Endometrial microvascular endothelial cells (primary cell): ENCODE measurements around the gene FBL. TPM values are rescaled to one million over a fixed set of nuclear protein-coding genes. Genes with fewer than 3 reads are reported as not detected.

ENCODE experiments used
- in situ Hi-C: cut with HindIII; loops from 2 replicates; pipeline ENCODE4 v1.10.0; 2017; ENCODE audit warnings: low sequenced_read_pairs, low pct_unique_long_range_greater_than_20kb; ENCODE audit errors: inconsistent ontology term
- total RNA-seq: library from RNA; depleted of rRNA; stranded (reverse); fragments of >200 nt; gene quantifications from one replicate; pipeline ENCODE4 v1.2.3, GENCODE V29; 2015; ENCODE audit errors: inconsistent ontology term

FBL gene
- total RNA-seq, 1 donor from 2014 or later, result 166 TPM

DNA sequence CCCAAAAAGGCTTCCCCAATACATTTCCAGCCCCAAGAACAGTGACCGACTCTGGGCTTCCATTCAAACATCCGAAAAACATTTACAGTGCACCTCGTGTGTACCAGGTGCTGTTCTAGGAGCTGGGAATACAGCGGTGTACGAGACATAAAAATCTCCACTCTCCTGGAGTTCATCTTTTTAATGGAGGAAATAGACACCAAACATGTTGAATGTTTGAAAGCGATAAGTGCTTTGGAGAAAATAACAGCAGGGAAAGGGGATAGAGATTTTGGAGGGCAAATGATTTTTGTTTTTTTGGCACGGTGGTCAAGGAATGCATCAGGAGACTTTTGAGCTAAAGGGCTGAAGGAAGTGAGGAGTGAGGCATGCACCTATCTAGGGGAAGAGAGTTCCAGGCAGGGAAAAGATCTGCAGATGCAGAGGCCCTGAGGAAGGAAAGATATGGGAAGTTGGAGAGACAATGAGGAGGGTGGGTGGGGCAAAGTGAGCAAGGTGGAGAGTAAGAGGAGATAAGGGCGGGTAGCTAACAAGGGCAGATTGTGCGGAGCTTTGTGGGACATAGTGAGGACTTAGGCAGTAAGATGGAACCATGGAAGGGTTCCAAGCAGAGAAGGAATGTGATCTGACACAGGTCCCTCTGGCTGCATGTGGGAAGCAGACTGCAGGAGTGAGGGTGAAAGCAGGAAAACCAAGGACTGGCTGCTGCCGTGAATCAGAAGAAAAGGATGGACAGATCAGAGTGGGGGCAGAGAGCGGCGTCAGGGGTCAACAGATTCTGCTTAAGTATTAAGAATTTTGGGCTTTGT lies 703 bp upstream of the FBL start:
- in situ Hi-C loops, result no loop called here

DNA sequence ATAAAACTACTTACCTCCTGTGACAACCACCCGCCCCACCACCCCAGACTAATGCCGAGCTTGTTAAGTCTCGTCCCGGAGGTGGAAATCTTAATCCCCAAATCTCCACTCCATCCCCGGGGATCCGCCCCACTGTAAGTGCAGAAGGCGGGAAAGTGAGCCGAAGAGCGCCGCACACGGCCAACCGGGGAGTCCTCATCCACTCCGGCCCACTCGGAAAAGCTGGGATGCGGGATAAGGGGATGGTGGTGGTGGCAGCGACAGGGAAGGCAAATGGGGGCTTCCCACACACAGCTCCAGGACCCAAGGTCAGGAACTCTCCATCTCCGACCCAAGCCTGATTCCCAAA lies 621 bp downstream of the FBL start:
- in situ Hi-C loops, result no loop called here

DNA sequence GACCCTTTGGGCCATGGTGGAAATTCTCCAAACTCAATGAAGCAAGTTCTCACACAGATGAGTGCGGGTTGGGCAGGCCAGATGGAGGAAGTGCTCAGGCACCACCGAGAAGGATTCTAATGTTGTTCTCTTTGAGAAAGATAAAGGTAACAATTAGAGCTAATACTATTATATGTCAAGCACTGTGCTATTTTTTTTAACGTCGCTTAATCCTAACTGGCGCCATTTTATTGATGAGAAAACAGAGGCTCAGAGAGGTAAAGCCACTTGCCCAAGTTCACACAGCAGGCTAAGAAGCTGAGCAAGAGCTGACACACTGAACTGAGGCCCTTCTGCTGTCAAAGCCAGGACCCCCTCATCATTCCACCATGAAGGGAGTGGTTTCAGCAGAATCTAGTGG lies 1.0 kb downstream of the FBL start:
- in situ Hi-C loops, result no loop called here

DNA sequence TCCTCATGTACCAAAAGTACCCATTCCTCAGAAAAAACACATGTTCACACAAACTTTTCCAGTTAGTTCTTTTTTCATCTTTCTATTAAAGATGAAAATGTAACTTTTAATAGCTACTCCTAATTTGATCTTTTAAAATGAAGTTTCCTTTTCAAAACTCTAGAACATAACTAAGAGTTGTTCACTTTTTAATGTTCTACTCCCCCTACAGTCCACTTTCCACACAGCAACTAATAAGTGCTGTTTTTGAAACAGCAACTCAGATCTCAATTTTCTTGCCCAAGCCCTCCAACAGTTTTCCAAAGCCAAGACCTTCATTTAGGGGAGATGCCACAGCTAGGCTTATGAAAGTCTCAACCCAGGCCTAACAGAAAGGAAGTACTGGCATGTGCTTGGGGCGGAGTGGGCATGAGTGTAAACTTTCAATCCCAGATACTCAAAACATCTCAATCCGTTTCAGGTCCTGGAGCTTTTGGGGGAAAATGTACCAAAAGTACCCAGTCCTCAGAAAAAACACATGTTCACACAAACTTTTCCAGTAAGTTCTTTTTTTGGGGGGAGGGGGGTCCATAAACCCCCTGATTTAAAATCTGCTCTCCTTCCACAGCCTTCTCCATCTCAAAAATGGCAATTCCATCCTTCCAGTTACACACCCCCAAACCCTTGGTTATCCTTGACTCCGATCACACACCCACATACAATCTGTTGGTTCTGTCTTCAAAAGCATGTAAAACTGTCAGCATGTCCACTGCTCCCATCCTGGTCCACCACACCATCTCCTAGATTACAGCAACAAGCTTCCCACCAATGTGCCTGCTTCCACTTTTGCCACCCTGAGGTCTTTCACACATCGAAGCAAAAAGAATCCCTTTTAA lies 2.0 kb downstream of the FBL start:
- in situ Hi-C loops, result no loop called here

DNA sequence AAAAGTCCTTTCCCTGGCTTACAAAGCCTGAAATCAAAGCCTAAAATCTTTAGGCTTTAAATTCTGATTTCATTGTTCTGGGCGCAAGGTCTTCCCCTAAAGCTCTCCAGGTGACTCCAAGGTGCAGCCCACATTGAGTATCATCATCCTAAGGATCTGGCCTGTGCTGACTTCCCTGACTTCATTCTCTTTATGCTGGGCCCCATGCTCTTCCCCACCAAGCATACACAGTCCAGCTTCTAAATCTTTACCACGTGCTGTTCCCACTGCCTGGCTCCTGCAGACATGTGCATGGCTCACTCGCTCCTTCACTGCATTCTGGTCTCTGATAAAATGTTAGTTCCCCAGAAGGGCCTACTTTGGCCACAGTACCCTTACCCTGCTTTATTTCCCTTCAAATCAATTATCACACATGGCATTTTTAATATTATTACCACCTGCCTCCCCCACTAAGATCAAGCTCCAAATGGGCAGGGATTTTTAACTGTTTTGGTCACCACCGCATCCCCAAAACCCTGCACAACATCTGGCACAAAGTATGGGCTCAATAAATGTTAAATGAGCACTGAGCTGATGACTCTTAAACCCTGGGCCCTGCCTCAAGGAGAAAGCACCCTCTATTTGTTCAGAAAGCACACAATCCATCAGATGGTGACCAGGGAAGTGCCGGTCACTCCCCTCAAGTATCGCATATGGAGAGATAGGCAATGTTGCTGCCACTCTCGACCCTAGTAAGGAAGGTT lies 3.3 kb downstream of the FBL start:
- in situ Hi-C loops, result no loop called here

DNA sequence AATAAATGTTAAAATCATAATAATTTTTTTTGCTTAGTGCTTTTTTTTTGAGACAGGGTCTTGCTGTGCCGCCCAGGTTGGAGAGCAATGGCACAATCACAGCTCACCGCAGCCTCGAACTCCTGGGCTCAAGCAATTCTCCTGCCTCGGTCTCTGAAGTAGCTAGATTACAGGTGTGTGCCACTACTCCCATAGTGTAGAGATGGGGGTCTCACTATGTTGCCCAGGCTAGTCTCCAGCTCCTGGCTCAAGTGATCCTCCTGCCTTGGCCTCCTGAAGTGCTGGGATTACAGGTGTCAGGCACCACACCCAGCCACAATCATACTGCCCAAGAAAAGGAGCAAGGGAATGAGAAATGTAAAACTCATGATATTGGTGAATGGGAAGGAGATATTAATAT lies 5.1 kb downstream of the FBL start:
- in situ Hi-C loops, result no loop called here

DNA sequence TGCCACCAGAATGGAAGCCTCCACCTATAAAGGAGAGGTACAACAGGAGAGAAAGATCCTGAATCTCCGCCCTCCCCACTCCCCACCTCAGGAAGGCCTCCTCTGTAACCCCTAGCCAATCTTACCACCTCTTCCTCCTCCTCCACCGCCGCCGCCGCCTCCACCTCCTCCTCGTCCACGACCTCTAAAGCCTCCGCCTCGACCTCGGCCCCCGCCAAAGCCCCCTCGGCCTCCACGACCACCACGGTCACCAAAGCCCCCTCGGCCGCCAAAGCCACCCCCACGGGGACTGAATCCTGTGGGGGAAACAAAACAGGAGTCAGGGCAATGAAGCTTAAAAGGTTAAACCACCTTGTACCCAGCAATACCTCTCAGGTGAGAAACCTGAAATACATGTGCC lies 5.7 kb downstream of the FBL start:
- in situ Hi-C loops, result no loop called here

DNA sequence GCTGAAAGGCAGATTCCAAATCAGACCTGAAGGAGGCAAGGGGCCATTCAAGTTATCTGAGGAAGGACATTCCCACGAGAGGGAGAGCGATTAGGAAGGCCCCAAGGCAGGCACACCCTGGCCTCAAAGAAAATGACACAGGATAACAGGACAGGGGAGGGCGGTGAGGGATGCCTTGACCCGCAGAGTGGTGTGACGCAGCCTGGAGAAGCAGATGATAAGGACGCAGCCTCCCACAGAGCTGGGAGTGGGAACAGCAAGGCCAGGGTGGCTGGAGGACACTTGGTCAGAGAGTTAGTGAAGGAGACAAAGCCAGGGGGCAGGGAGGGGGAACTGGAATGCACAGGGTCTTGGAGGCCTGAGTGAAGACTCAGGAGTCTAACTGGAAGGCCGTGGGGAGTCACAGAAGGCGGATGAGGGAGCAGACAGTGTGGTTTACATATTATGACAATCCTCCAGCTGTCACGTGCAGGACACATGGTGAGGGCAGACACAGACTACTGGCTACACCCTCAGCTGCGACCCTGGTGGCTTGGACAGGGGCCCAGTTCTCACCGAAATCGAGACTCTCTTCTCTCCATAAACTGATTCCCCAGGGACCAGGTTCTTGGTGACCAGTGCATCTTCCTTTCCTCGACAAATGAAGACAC lies 6.4 kb downstream of the FBL start:
- in situ Hi-C loops, result no loop called here

DNA sequence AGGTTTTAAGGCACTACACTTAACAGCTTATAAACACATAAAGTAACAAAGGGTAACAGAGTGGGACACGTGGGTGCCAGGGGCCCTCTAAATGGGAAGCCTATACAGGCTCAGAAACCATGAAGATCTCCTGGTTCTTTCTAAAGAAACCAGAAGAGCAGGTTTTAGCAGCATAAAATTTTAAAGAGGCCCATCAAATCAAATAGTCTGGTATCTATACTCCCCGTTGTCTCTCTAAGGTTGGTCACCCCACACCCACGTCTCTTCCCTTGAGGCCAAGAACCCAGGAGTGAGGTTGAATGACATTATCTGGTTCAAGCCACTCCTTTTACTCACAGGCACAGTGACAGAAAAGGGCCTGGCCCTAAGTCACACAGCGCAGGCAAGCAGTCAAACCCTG lies 7.6 kb downstream of the FBL start:
- in situ Hi-C loops, result no loop called here

DNA sequence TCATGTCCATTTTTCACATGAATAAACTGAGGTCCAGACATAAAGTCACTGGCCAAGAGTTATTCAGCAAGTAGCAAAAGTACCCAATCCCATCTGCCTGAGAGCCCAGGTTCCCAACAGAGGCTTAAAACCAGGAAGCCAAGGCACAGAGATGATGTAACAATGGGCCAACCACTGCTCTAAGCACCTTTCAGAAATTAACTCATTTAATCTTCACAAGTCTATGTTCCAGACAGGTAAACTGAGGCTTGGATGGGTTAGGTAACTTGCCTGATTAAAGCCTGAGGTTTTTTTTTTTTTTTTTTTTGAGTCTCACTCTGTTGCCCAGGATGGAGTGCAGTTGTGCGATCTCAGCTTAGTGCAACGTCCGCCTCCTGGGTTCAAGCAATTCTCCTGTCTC lies 8.2 kb downstream of the FBL start:
- in situ Hi-C loops, result no loop called here

DNA sequence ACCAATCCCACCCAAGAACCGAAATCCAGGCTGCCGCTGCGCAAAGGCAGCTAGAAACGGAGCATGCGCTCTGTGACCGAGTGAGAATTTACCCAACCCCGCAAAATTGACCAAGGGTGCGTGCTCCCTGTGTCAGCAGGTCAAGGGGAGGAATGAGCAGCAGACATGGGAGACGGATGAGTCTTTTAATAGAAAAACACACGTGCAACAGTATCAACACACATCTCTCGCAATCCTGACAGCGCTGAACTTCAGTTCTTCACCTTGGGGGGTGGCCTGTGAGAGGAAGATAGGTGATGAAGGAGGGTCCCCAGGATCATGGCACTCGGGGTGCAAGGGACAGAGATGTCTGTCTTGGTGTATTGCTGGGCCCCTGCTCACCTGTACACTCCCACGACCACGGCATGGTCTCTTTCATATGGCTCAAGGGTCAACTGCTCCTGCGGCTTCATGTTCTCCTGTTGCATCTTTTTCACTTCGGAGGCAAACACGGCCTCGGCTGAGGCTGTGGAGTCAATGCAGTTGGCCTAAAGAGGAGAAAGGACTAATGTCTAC lies 11.8 kb downstream of the FBL start:
- in situ Hi-C loops, result no loop called here

DNA sequence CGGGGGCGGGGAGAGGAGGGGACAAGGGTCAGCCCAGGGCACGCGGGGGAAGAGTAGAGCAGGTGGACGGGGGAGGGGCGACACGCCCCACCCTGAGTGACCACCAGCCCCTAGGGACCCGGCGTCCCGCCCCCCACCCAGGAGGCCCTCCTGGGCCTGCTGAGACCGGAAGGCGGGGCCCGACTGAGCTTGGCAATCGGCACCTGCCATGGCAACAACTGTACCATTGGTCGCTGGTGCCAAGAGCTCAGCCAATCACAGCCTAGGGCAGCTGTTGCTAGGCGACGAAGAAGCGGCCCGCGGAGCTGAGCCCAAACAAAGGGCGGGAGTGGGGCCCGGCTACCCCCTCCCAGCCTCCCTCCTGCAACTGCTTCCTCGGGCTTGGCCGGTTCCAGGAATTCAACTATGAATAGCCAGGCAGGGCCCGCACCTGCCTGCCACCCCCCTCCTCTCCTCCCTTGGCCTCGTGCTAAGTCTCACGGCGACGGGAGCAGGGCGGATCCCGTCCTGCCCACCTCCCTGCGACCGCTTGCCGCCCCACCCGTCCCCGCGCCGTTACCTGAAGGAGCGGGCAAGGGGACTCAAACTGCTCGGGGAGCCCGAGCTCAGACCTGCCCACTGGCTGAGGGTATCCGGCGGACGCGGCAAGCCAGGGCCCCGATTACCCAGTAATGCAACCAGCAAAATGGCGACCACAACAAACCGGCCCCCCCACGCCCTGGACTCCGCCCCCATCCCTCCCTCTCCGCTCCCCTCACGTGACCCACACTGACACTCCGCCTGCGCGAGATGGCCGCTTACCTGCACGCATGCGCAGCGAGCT lies 12.5 kb downstream of the FBL start, which contains the start of gene DYRK1B:
Gene DYRK1B, minus strand, starts transcription at position 699 of the 823 bp plus-strand sequence. CDS start 2,295 bp downstream, outside the sequence.
- in situ Hi-C loops, result no loop called here

DNA sequence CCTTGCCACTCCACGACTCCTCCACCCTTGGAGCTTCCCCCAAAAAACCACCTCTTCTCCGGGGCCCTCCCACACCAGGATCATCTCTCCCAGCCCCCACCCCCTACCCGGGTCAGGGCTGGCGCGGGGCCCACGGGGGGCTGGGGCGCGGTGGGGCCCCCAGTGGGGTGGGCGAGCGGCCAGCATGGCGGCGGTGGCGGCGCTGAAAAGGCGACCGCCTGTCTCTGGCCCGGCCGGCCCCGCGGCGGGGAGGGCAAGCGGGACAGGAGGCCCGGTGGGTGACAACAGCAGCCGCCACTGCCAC lies 13.1 kb downstream of the FBL start:
- in situ Hi-C loops, result no loop called here

DNA sequence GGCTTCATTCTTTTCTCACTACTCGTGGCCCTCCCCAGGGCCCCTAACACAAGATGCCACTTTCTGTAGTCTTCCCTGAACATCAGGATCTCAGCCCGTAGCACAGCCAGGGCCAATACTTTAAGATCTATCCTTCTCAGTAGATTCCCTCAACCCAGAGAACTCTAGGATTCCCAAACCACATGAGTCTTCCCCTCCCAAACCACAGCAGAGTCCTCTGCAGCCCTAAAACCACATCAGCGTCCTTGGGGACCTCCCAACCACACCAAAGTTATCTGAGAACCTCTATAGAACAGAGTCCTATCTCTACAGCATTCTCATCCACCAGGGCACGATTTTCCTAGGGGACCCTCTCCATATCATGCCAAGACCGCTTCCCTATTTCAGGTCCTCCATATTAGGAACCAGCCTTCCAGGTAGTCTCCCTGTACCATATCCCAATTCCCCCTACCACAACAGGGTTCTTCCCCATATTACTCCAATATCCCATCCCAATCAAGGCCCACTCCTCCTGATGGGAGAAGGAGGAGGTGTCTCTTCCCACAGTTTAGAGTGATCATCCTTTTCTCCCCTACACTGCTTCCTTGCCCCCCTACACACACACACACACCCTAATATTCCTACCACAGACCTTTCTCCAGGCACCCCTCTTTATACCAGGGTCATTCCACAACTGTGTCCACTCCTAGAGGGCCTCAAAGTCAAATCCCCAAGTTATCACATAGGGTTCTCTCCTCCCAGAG lies 13.7 kb downstream of the FBL start:
- in situ Hi-C loops, result no loop called here

DNA sequence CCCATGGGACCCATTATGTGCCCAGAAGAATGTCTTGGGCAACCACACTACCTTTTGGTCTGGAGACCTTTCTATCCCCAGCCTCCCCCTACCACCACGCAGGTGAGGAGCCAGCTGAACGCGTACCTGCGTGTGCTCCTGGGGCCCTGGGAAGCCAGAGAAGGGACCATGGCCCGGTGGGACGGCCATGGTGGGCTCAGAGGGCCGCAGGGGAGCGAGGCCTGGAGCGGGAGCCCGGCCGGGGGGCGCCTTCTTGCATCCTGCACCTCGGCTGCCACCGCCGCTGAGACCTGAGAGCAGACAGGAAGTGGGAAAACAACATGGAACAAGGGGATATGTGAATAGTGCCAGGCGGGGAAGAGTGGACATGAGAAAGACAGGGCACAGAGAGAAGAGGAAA lies 14.5 kb downstream of the FBL start:
- in situ Hi-C loops, result no loop called here

DNA sequence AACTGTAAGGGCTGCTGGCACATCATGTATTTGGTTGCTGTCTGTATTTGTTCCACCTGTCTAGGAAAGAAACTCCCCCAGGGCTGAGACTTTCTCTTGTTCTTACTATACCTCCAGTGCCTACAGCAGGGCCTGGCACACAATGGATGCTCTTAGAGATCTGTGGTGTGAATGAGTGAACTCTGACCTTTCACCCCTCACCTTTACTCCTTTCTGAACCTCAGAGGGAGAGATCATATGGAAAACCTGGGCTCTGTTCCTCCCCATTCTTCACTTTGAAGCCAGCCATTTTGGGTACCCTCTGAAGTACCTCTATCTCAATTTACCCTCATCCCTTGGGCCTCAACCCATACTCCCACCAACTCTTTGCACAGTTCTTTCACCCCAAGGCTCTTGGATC lies 15.3 kb downstream of the FBL start:
- in situ Hi-C loops, result no loop called here

DNA sequence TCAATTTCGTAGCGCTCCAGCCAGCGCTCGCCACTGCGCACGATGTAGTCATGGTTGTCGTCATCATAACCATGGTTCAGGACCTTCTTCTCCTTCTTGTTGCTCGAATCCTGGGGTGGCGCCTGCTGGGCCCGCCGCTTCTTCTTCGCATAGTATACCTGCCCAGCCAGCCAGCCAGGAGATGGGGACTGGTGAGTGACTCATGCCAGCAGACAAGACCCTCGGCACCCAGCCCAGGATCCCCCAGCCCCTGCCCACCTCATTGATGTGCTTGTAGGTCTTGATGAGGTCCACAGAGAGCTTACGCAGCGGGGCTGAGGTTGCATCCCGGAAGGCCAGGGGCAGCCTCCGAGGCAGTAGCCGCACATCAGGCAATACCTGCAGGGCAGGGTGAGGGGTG lies 15.8 kb downstream of the FBL start:
- in situ Hi-C loops, result no loop called here
